Keratinocyte (primary cell): ENCODE data around the gene PHETA1.

Experiments
- EZH2 ChIP-seq: IDR thresholded peaks from one replicate; pipeline ENCODE4 v1.6.1; 2012; ENCODE audit warnings: inconsistent platforms, mild to moderate bottlenecking, low read length, moderate library complexity
- TF ChIP-seq, protein P1 (sequence below), 3 experiments: IDR thresholded peaks in 1 of 3; conservative IDR thresholded peaks in 1 of 3; optimal IDR thresholded peaks in 1 of 3; 2 replicates in 2 of 3; 3 replicates in 1 of 3; pipeline versions ENCODE3 to v1.5.1; 2011; ENCODE audit warnings: low read length in 3 of 3, mild to moderate bottlenecking in 3 of 3, moderate library complexity in 2 of 3, control low read depth in 1 of 3, inconsistent platforms in 1 of 3; ENCODE audit not compliant: insufficient read depth in 2 of 3; ENCODE audit errors: extremely low read depth in 1 of 3

DNA sequence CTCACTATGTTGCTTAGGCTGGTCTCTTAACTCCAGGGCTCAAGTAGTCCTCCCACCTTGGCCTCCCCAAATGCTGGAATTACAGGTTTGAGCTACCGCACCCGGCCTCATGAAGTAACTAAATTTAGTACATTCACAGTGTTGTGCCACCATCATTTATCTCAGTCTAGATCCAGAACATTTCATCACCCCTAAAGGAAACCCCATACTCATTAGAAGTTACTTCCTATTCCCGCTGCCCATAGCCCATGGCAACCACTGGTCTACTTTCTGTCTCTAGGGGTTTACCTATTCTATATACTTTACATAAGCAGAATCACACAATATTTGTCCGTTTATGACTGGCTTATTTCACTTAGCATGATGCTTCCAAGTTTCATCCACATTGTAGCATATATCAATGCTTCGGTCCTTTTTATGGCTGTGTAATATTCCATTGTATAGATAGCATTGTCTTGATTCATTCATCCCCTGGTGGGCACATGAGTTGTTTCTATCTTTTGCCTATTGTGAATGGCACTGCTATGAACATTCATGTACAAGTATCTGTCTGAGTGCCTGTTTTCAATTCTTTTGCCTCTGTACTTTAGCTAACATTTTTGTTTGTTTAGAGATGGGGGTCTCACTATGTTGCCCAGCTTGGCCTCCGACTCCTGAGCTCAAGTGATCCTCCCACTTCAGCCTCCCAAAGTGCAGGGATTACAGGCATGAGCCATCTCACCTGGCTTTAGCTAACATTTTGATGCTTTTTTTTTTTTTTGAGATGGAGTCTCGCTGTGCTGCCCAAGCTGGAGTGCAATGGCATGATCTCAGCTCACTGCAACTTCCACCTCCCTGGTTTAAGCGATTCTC lies 26.7 kb upstream of the PHETA1 start:
- TF ChIP-seq, protein P1, sequence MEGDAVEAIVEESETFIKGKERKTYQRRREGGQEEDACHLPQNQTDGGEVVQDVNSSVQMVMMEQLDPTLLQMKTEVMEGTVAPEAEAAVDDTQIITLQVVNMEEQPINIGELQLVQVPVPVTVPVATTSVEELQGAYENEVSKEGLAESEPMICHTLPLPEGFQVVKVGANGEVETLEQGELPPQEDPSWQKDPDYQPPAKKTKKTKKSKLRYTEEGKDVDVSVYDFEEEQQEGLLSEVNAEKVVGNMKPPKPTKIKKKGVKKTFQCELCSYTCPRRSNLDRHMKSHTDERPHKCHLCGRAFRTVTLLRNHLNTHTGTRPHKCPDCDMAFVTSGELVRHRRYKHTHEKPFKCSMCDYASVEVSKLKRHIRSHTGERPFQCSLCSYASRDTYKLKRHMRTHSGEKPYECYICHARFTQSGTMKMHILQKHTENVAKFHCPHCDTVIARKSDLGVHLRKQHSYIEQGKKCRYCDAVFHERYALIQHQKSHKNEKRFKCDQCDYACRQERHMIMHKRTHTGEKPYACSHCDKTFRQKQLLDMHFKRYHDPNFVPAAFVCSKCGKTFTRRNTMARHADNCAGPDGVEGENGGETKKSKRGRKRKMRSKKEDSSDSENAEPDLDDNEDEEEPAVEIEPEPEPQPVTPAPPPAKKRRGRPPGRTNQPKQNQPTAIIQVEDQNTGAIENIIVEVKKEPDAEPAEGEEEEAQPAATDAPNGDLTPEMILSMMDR (optimal IDR thresholded peaks at IDR 0.05 in 1 of 3, IDR thresholded peaks at IDR 0.05 in 1 of 3, conservative IDR thresholded peaks at IDR 0.05 in 1 of 3; ENCODE audit: extremely low read depth in 1 of 3, insufficient read depth in 2 of 3, low read length in 3 of 3), result no peak
- no peak for TF ChIP-seq EZH2
